HepG2 (cell line): Measurements from ENCODE around the gene OASL. TPM values are rescaled to one million over a fixed set of nuclear protein-coding genes. Genes with fewer than 3 reads are reported as not detected.

ENCODE experiments used
- AKNA ChIP-seq: sonication (generic); formaldehyde crosslinking; IDR thresholded peaks from 2 replicates; pipeline ENCODE4 v1.4.0; 2020; ENCODE audit warnings: missing genetic modification reagents, borderline replicate concordance
- ARNT2 ChIP-seq: sonication (generic); formaldehyde crosslinking; IDR thresholded peaks from 2 replicates; pipeline ENCODE4 v1.8.0; 2022; ENCODE audit warnings: mild to moderate bottlenecking, low read depth, missing genetic modification reagents, moderate library complexity
- ASH2L ChIP-seq: fragments of 300-600, 200-600 bp; sonication (generic); IDR thresholded peaks from 2 replicates; pipeline ENCODE4 v1.7.0; 2017; ENCODE audit warnings: low read depth, mild to moderate bottlenecking, moderate library complexity, mixed read lengths, low read length; ENCODE audit not compliant: insufficient read length
- GABPB1 ChIP-seq: IDR thresholded peaks from 2 replicates; pipeline ENCODE4 v1.6.1; 2016; ENCODE audit warnings: mild to moderate bottlenecking, missing genetic modification reagents, moderate library complexity, missing compliant biosample characterization
- MEIS2 ChIP-seq: sonication (generic); formaldehyde crosslinking; IDR thresholded peaks from 2 replicates; pipeline ENCODE4 v1.9.0; 2021; ENCODE audit warnings: mild to moderate bottlenecking, missing genetic modification reagents
- MTERF4 ChIP-seq: sonication (generic); formaldehyde crosslinking; IDR thresholded peaks from 2 replicates; pipeline ENCODE4 v1.8.0; 2023; ENCODE audit warnings: mild to moderate bottlenecking, missing genetic modification reagents
- POLR2G ChIP-seq: fragments of 200-400 bp; formaldehyde crosslinking; IDR thresholded peaks from 2 replicates; pipeline ENCODE4 v1.6.1; 2018; ENCODE audit warnings: mild to moderate bottlenecking, low read depth, low read length, moderate library complexity
- PRDM15 ChIP-seq: sonication (generic); formaldehyde crosslinking; IDR thresholded peaks from 2 replicates; pipeline ENCODE4 v1.4.0; 2020; ENCODE audit warnings: missing genetic modification reagents
- SRY ChIP-seq: sonication (generic); formaldehyde crosslinking; IDR thresholded peaks from 2 replicates; pipeline ENCODE4 v1.8.0; 2022; ENCODE audit warnings: mild to moderate bottlenecking, missing genetic modification reagents
- TFAP4 ChIP-seq: sonication (generic); IDR thresholded peaks from 2 replicates; pipeline ENCODE4 v1.6.1; 2016; ENCODE audit warnings: low read depth, borderline replicate concordance
- ZC3H4 ChIP-seq: sonication (generic); formaldehyde crosslinking; IDR thresholded peaks from 2 replicates; pipeline ENCODE4 v1.4.0; 2020; ENCODE audit warnings: missing genetic modification reagents, borderline replicate concordance
- ZFP82 ChIP-seq: sonication (generic); formaldehyde crosslinking; IDR thresholded peaks from 2 replicates; pipeline ENCODE4 v1.5.1; 2020; ENCODE audit warnings: mild to moderate bottlenecking, missing genetic modification reagents, borderline replicate concordance
- ZNF225 ChIP-seq: sonication (generic); formaldehyde crosslinking; IDR thresholded peaks from 2 replicates; pipeline ENCODE4 v1.4.0; 2020; ENCODE audit warnings: mild to moderate bottlenecking, missing genetic modification reagents
- ZNF496 ChIP-seq: sonication (generic); formaldehyde crosslinking; IDR thresholded peaks from 2 replicates; pipeline ENCODE4 v1.8.1; 2023; ENCODE audit warnings: mild to moderate bottlenecking, moderate library complexity, missing genetic modification reagents; ENCODE audit not compliant: insufficient replicate concordance
- ZNF607 ChIP-seq: sonication (generic); formaldehyde crosslinking; IDR thresholded peaks from 2 replicates; pipeline ENCODE4 v1.5.1; 2020; ENCODE audit warnings: missing genetic modification reagents, mild to moderate bottlenecking, borderline replicate concordance
- ZNF75D ChIP-seq: sonication (generic); formaldehyde crosslinking; IDR thresholded peaks from 2 replicates; pipeline ENCODE4 v1.8.1; 2023; ENCODE audit warnings: missing genetic modification reagents, mild to moderate bottlenecking, borderline replicate concordance
- ZNF879 ChIP-seq: sonication (generic); formaldehyde crosslinking; IDR thresholded peaks from 2 replicates; pipeline ENCODE4 v1.8.1; 2023; ENCODE audit warnings: missing genetic modification reagents
- polyA plus RNA-seq, 8 experiments: library from polyadenylated mRNA; depleted of rRNA in 3 of 8; stranded (reverse) in 7 of 8; unstranded in 1 of 8; fragments of >200 nt; fragmentation: Illumina TruSeq in 4 of 8; extraction: Trizol in 4 of 8; gene quantifications; 2 replicates each; pipeline versions ENCODE4 v1.2.1 to v1.2.3, GENCODE V29; 2011 to 2016; ENCODE audit warnings: low read depth in 4 of 8, missing spikeins in 1 of 8, mixed read lengths in 1 of 8; ENCODE audit not compliant: insufficient read depth in 1 of 8
- total RNA-seq, 5 experiments: library from RNA; depleted of rRNA; stranded (reverse); fragments of >200 nt; fragmentation: Illumina TruSeq; extraction: Trizol; gene quantifications; 2 replicates each; pipeline ENCODE4 v1.2.3, GENCODE V29; 2016; ENCODE audit warnings: low read depth in 1 of 5

Gene OASL
- total and polyA plus RNA-seq, 2 of the 13 experiments (the other 11 are each of a cell fraction or from before 2014, with no cell fraction given) = 0.11 to 0.22 TPM

- TF ChIP-seq ZNF225 (no peak), ZNF75D (0 out of 2 replicates have a peak, but pooled peaks have one; percentile 61), GABPB1 (CRISPR knock-in tag) (peak; percentile 51), TFAP4 (peak; percentile 83), MTERF4 (no peak), ZNF607 (peak; percentile 64), ARNT2 (peak; percentile 31; the same call in 1 of the 2 replicates), MEIS2 (CRISPR knock-in tag) (peak; percentile 73; the same call in 1 of the 2 replicates), AKNA (CRISPR knock-in tag) (no peak), SRY (CRISPR knock-in tag) (peak; percentile 77; the same call in 1 of the 2 replicates), PRDM15 (CRISPR knock-in tag) (no peak), ZNF879 (CRISPR knock-in tag) (peak; percentile 86; the same call in 1 of the 2 replicates), ZFP82 (CRISPR knock-in tag) (no peak), ZC3H4 (CRISPR knock-in tag) (no peak; the same call in 1 of the 2 replicates), ZNF496 (no peak), ASH2L (peak; percentile 96), POLR2G (peak; percentile 82)
Observed at GRCh38 chr12:120978296-120979219, 60.5 kb downstream of the OASL start, which contains the start of gene HNF1A (continued).
